Panc1 (cell line): Measurements from ENCODE around the gene NBPF1.
"Not testable (repeated sequence)": the region's sequence is repeated elsewhere in the genome, so short reads cannot be mapped to it uniquely, and the experiment has no call there.

Source experiments
- CTCF ChIP-seq: fragments of 450-650 bp; IDR thresholded peaks from 2 replicates; pipeline ENCODE4 v1.5.1; 2017; ENCODE audit warnings: mild to moderate bottlenecking
- POLR2AphosphoS5 ChIP-seq: IDR thresholded peaks from 2 replicates; pipeline ENCODE4 v1.6.1; 2012; ENCODE audit warnings: mild to moderate bottlenecking, low read depth, low read length, moderate library complexity
- SIN3A ChIP-seq: IDR thresholded peaks from 2 replicates; pipeline ENCODE4 v1.6.1; 2012; ENCODE audit warnings: low read depth, mild to moderate bottlenecking, low read length, moderate library complexity, borderline replicate concordance; ENCODE audit not compliant: insufficient read depth
- TCF7L2 ChIP-seq: IDR thresholded peaks from 2 replicates; pipeline ENCODE4 v1.6.1; 2011; ENCODE audit warnings: mild to moderate bottlenecking, low read depth, low read length, inconsistent platforms
- TF ChIP-seq, protein P1 (sequence below), 2 experiments: IDR thresholded peaks; 2 replicates each; pipeline ENCODE4 v1.6.1; 2011 to 2012; ENCODE audit warnings: low read depth in 2 of 2, control low read depth in 1 of 2, low read length in 1 of 2, mild to moderate bottlenecking in 1 of 2, moderate library complexity in 1 of 2; ENCODE audit not compliant: insufficient read depth in 1 of 2

- not testable (repeated sequence) for TF ChIP-seq CTCF, POLR2AphosphoS5, SIN3A, TCF7L2
- TF ChIP-seq, protein P1, sequence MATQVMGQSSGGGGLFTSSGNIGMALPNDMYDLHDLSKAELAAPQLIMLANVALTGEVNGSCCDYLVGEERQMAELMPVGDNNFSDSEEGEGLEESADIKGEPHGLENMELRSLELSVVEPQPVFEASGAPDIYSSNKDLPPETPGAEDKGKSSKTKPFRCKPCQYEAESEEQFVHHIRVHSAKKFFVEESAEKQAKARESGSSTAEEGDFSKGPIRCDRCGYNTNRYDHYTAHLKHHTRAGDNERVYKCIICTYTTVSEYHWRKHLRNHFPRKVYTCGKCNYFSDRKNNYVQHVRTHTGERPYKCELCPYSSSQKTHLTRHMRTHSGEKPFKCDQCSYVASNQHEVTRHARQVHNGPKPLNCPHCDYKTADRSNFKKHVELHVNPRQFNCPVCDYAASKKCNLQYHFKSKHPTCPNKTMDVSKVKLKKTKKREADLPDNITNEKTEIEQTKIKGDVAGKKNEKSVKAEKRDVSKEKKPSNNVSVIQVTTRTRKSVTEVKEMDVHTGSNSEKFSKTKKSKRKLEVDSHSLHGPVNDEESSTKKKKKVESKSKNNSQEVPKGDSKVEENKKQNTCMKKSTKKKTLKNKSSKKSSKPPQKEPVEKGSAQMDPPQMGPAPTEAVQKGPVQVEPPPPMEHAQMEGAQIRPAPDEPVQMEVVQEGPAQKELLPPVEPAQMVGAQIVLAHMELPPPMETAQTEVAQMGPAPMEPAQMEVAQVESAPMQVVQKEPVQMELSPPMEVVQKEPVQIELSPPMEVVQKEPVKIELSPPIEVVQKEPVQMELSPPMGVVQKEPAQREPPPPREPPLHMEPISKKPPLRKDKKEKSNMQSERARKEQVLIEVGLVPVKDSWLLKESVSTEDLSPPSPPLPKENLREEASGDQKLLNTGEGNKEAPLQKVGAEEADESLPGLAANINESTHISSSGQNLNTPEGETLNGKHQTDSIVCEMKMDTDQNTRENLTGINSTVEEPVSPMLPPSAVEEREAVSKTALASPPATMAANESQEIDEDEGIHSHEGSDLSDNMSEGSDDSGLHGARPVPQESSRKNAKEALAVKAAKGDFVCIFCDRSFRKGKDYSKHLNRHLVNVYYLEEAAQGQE (IDR thresholded peaks at IDR 0.05; ENCODE audit: insufficient read depth in 1 of 2, low read depth in 2 of 2, low read length in 1 of 2): not testable (repeated sequence)
These were observed 63.0 kb downstream of the NBPF1 start for GRCh38 chr1:16550212-16550918.
